Right cardiac atrium (tissue), 5 donors: Measurements from ENCODE around the gene ZCCHC2. TPM values are rescaled to one million over a fixed set of nuclear protein-coding genes. Genes with fewer than 3 reads are reported as not detected.

Experiments used
- ATAC-seq, 2 donors: fragments of 200-7000 bp; cut with Tn5 transposase; one replicate each; pipeline versions ENCODE4 v1.8.0 to v1.9.1; 2020; ENCODE audit warnings: moderate library complexity in 2 of 2, mild to moderate bottlenecking in 1 of 2
- DNase-seq, 3 donors: peaks; one replicate each; pipeline ENCODE4 v3.0.0-alpha.2; 2020
- H3K27ac ChIP-seq: one replicate; pipeline ENCODE4 v1.5.1; 2013; ENCODE audit warnings: mild to moderate bottlenecking, low read length, control low read depth, moderate library complexity
- H3K27me3 ChIP-seq: one replicate; pipeline ENCODE4 v1.6.1; 2013; ENCODE audit not compliant: control insufficient read depth, insufficient read depth
- H3K4me1 ChIP-seq: one replicate; pipeline ENCODE4 v1.6.1; 2013; ENCODE audit warnings: low read length; ENCODE audit not compliant: control insufficient read depth, insufficient read depth
- H3K4me3 ChIP-seq: one replicate; pipeline ENCODE4 v1.5.1; 2013; ENCODE audit warnings: low read length, control low read depth
- H3K9me3 ChIP-seq: one replicate; pipeline ENCODE4 v1.6.1; 2013; ENCODE audit warnings: low read length; ENCODE audit not compliant: control insufficient read depth
- WGBS: extraction: QIAGEN DNeasy Blood & Tissue Kit; methylation state at CpG from one replicate; pipeline ENCODE4 v1.1.7; 2013; 5-methylcytosine and 5-hydroxymethylcytosine counted together
- intact Hi-C, 4 donors: fragments of 100-400 bp; cut with DNase I; formaldehyde crosslinking; loops; one replicate each; pipeline versions ENCODE4 v1.11.0 to v1.14.0; 2022 to 2023
- polyA plus RNA-seq: library from polyadenylated mRNA; stranded (reverse); fragments of 200-250 nt; gene quantifications from one replicate; pipeline ENCODE4 v1.2.3, GENCODE V29; 2013
- total RNA-seq, 4 donors: library from RNA; stranded (reverse); fragmentation: NEBNext Ultra II Directional; extraction: Animal tissue kit (Norgen Biotek cat#: 25700); gene quantifications; one replicate each; pipeline ENCODE4 v1.2.1, GENCODE V29; 2021
- donor health status: healthy with polysubstance abuse.
- donor health status: DM: no; HTN: yes; CAD: no.
- donor health status: DM: no; HTN: no; CAD: no.
- donor health status: DM: no; HTN: yes; CAD: no; lungs with severe emphysema.
- donor health status: DM: yes; HTN: yes; CAD: no.

The ZCCHC2 gene
- total and polyA plus RNA-seq, 5 donors = 5.4 to 21.7 (median 16.2) TPM

DNA sequence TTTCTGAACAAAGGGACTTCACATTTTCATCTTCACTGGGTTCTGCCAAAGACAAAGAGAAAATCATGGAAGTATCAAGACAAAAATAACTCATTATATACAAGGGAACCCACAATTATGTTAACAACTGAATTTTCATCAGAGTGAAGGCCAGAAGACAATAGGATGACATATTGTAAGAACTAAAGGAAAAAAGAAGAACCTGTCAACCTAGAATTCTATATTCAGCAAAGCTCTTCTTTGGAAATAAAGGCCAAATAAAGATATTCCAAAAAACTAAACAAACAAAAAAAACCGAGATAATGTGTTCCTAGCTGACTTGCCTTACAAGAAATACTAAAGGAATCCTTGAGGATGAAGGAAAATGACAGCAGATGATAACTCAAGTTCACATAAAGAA lies 10.3 kb upstream of the ZCCHC2 start:
- WGBS = 87% methylated on average over 1 of the region's 1 CpG
- no peak overlapping the region for H3K27ac ChIP-seq
- intact Hi-C loops = loop anchor here in 1 of 4 donors (10.0 kb wide), 1 partner anchor 58 kb away; no protein-coding TSS in a partner anchor
- H3K4me3 ChIP-seq = no peak overlapping the region
- H3K27me3 ChIP-seq = no peaks in the 10 kb centered on the region
- H3K9me3 ChIP-seq = no peaks in the 10 kb centered on the region
- no peak for DNase-seq
- no peaks in the 10 kb centered on the region for H3K4me1 ChIP-seq
- no peak for ATAC-seq

DNA sequence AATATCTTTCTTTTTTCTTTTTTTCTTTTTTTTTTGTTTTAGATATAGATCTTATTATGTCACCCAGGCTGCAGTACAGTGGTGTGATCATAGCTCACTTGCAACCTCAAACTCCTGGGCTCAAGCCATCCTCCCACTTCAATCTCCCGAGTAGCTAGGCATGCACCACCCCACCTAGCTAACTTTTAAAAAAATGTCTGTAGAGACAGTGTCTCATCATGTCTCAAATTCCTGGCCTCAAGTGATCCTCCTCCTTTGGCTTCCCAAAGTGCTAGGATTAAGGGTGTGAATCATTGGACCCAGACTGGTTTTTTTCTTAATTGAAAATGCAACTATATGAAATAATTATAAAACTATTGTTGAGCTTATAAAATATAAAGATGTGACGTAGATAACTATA lies 9.8 kb upstream of the ZCCHC2 start:
- H3K27ac ChIP-seq = no peak overlapping the region
- 85% methylated on average over 2 of the region's 2 CpGs for WGBS
- no peak for ATAC-seq
- no peaks in the 10 kb centered on the region for H3K4me1 ChIP-seq
- no peak overlapping the region for H3K4me3 ChIP-seq
- intact Hi-C loops = loop anchor here in 1 of 4 donors (10.0 kb wide), 1 partner anchor 58 kb away; no protein-coding TSS in a partner anchor
- DNase-seq = no peak
- H3K27me3 ChIP-seq = no peaks in the 10 kb centered on the region
- H3K9me3 ChIP-seq = no peaks in the 10 kb centered on the region

DNA sequence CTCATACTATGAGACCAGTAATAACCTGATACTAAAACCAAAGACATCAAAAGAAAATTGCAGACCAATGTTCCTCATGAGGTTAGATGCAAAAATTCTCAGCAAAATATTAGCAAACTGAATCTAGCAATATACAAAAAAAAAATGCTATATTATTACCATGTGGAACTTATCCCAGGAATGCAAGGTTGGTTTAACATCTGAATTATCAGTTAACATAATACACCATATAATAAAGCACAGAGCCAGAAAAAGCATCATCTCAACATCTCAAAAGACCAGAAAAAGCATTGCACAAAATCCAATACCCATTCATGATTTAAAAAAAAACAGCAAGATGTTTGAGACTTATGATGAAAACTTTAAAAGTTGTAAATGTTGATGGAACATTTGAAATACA lies 8.3 kb upstream of the ZCCHC2 start:
- Histone ChIP-seq H3K27me3 (no peaks in the 10 kb centered on the region), H3K9me3 (no peaks in the 10 kb centered on the region), H3K4me1 (no peaks in the 10 kb centered on the region), H3K27ac (no peak overlapping the region), H3K4me3 (no peak overlapping the region)
- intact Hi-C loops = loop anchor here in 1 of 4 donors (10.0 kb wide), 1 partner anchor 60 kb away; no protein-coding TSS in a partner anchor
- ATAC-seq (no peak), DNase-seq (no peak)

DNA sequence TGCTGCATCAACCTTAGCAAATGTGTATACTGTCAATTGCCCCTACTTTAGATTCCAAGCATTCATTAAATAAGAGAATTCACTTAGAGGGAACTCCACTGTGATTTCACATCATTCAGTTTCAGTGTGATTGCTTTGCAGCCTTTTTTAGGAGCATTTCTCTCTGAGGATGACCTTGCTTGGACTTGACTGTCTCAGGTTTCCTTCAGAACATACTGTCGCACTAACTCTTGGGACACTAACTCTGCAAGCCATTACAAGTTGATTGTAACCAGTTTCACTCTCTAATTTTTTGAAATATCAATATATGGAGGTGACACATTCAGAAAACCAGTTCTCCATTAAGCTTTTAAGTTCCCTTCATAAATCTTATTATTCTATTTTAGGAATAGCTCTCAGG lies 6.6 kb upstream of the ZCCHC2 start:
- H3K27ac ChIP-seq = no peak overlapping the region
- H3K4me1 ChIP-seq = no peaks in the 10 kb centered on the region
- no peaks in the 10 kb centered on the region for H3K27me3 ChIP-seq
- ATAC-seq = no peak
- no peak overlapping the region for H3K4me3 ChIP-seq
- intact Hi-C loops = loop anchor here in 1 of 4 donors (10.0 kb wide), 1 partner anchor 61 kb away; no protein-coding TSS in a partner anchor
- no peak for DNase-seq
- H3K9me3 ChIP-seq = no peaks in the 10 kb centered on the region
- 84% methylated on average over 1 of the region's 1 CpG for WGBS

DNA sequence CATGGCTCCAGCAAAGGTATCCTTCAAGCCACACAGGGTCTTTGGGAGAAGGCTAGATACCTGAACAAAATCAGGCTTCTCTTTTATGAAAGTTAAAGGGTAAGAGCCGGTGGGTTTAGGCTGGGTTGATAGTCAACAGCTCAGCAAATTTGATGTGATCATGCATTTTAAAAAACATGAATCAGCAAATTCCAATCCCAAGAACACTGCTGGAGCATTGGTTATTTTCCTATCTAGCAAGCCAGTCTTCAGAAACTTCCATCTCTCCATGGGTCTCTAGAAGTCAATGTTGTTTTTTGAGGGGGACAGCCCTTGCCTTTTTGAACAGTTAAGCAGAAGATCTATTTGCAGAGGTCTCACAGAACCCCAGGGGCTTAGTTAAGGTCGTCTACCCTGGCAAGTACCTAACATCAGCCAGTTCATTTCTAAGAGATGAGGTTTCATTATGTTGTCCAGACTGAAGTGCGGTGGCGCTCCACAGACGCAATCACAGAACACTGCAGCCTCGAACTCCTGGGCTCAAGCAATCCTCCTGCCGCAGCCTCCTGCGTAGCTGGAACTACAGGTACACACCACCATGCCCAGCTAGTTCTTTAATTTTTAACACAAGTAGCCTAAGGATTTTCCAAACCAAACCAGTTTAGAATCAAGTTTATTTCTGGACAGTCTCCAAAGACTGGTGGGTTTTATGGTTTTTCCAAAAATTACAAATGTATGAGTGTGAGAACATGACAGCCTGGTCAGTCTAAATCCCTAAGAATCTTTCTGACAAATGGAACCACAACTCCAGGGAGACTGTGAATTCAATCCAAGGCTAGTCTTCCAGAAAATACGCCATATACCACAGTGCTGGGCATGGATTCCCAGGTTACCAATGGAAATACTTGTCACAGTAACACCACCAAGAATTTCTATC lies 4.1 kb upstream of the ZCCHC2 start:
- peak in 1 of 3 donors; percentile 16 for DNase-seq
- WGBS = 88% methylated on average over 9 of the region's 9 CpGs
- Histone ChIP-seq H3K4me3 (no peak overlapping the region), H3K4me1 (no peaks in the 10 kb centered on the region), H3K9me3 (no peaks in the 10 kb centered on the region), H3K27me3 (no peaks in the 10 kb centered on the region), H3K27ac (no peak overlapping the region)
- no peak for ATAC-seq
- intact Hi-C loops = loop anchor here in 1 of 4 donors (10.0 kb wide), 1 partner anchor 64 kb away; no protein-coding TSS in a partner anchor

DNA sequence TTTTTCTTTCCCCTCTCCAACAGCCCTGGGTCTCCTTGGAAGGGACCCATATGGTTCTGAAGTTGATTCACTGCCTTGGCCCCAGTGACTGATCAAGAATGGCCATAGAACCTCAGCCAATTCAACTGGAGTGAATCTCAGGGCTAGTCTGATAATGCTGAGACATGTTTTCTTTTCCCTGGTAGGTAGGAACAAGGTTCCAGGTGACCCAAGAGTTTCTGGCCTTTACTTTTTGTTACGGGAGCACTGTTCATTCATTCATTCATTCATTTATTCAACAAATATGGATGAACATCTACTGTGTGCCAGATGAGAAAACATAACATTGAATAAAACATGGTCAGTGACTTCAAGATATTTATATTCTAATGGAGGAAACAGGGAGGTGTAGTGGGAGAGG lies 3.1 kb upstream of the ZCCHC2 start:
- no peaks in the 10 kb centered on the region for H3K9me3 ChIP-seq
- ATAC-seq (no peak), DNase-seq (no peak)
- H3K4me1 ChIP-seq = no peaks in the 10 kb centered on the region
- no peaks in the 10 kb centered on the region for H3K27me3 ChIP-seq
- 98% methylated on average over 1 of the region's 1 CpG for WGBS
- intact Hi-C loops = loop anchor here (5.0 to 10.0 kb wide), 2 partner anchors 65 to 92 kb away; no protein-coding TSS in a partner anchor
- H3K4me3 ChIP-seq = no peak overlapping the region
- H3K27ac ChIP-seq = no peak overlapping the region

GRCh38 chr18:62521082-62521481 lies 1.7 kb upstream of the ZCCHC2 start:
- 87% methylated on average over 4 of the region's 4 CpGs for WGBS

DNA sequence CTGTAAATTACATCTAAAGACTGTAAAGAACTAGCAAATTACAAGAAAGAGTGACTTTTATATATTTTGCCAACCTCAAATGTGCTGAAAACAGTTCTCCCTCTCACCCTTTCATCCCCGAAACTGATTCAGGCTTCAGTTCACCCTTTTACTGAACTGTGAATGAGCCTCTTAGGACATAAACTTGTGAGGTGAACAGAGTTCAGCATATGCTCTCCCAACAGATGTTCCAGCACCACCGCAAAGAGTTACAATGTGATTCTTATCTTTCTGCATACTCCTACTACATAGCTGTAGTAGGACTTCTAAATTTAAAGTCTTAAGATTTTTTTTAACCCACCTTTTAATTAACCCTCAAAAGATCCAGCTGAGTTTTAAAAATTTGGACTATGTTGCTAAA lies 1.2 kb upstream of the ZCCHC2 start:
- H3K27me3 ChIP-seq = no peaks in the 10 kb centered on the region
- peak overlapping the region; percentile 87 for H3K4me3 ChIP-seq
- H3K9me3 ChIP-seq = no peaks in the 10 kb centered on the region
- H3K4me1 ChIP-seq = no peaks in the 10 kb centered on the region
- no peak overlapping the region for H3K27ac ChIP-seq
- DNase-seq (no peak), ATAC-seq (no peak)
- intact Hi-C loops = loop anchor here in 3 of 4 donors (5.0 kb wide), 1 partner anchor 94 kb away; no protein-coding TSS in a partner anchor
- WGBS = 27% methylated on average over 2 of the region's 2 CpGs

More at GRCh38 chr18:62521082-62521481, 1.7 kb upstream of the ZCCHC2 start:
- Histone ChIP-seq H3K4me3 (no peak overlapping the region), H3K9me3 (no peaks in the 10 kb centered on the region), H3K4me1 (no peaks in the 10 kb centered on the region), H3K27ac (no peak overlapping the region), H3K27me3 (no peaks in the 10 kb centered on the region)
- peak in 1 of 3 donors; percentile 20 for DNase-seq
- ATAC-seq = no peak
- intact Hi-C loops = loop anchor here in 3 of 4 donors (5.0 kb wide), 1 partner anchor 94 kb away; no protein-coding TSS in a partner anchor

- intact Hi-C loops = loop anchor here in 3 of 4 donors (5.0 kb wide), 1 partner anchor 95 kb away; no protein-coding TSS in a partner anchor
These were observed 684 bp upstream of the ZCCHC2 start for GRCh38 chr18:62522178-62522503.

GRCh38 chr18:62523255-62523588 lies 397 bp downstream of the ZCCHC2 start:
- Histone ChIP-seq H3K4me1 (no peaks in the 10 kb centered on the region), H3K27ac (peak overlapping the region; percentile 91), H3K4me3 (peak overlapping the region; percentile 59), H3K9me3 (no peaks in the 10 kb centered on the region), H3K27me3 (no peaks in the 10 kb centered on the region)
- DNase-seq = no peak
- ATAC-seq = no peak
- under 1% methylated on average over 62 of the region's 62 CpGs for WGBS
- intact Hi-C loops = loop anchor here in 3 of 4 donors (5.0 kb wide), 1 partner anchor 96 kb away; no protein-coding TSS in a partner anchor

More at GRCh38 chr18:62522178-62522503, 684 bp upstream of the ZCCHC2 start:
- DNase-seq (no peak), ATAC-seq (peak; percentile 2 to 5)
- Histone ChIP-seq H3K9me3 (no peaks in the 10 kb centered on the region), H3K4me1 (no peaks in the 10 kb centered on the region), H3K27ac (peak overlapping the region; percentile 88), H3K4me3 (peak overlapping the region; percentile 87), H3K27me3 (no peaks in the 10 kb centered on the region)
- WGBS = under 1% methylated on average over 32 of the region's 32 CpGs
